Measurements from ENCODE around the gene PRM1. TPM values are rescaled to one million over a fixed set of nuclear protein-coding genes. Genes with fewer than 3 reads are reported as not detected.

The PRM1 gene
- total RNA-seq, 1 experiment from 2014 or later: not detected

DNA sequence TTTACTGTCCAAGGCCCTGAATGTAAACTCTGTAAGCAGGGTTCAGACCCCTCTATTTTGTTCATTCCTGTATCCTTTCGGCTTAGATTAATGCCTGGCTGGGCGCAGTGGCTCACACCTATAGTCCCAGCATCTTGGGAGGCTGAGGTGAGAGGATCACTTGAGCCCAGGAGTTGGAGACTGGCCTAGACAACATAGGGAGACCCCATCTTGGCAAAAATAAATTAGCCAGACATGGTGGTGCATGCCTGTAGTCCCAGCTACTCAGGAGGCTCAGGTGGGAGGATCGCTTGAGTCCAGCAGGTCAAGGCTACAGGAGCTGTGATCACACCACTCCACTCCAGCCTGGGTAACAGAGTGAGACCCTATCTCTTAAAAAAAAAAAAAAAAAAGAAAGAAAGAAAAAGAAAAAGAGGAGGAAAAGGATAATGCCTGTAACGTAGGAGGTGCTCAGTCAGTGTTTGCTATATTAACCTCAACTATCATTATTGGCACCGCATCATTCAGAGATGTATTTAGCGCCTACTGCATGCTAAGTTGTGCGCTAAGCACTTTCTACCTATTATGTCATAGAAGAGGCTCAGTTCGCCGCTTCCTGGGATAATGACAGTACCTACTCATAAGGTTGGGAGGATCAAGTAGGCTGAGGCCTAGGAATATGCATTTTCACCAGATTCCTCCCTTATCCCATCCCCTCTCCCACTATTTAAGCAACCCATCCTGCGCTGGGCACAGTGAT lies 30.2 kb downstream of the PRM1 start:
- DNase-seq (ENCODE audit: low read depth, low spot score): no peak
- in situ Hi-C loops (cut with HindIII; ENCODE audit: low pct_unique_long_range_greater_than_20kb, low sequenced_read_pairs): no loop called here

DNA sequence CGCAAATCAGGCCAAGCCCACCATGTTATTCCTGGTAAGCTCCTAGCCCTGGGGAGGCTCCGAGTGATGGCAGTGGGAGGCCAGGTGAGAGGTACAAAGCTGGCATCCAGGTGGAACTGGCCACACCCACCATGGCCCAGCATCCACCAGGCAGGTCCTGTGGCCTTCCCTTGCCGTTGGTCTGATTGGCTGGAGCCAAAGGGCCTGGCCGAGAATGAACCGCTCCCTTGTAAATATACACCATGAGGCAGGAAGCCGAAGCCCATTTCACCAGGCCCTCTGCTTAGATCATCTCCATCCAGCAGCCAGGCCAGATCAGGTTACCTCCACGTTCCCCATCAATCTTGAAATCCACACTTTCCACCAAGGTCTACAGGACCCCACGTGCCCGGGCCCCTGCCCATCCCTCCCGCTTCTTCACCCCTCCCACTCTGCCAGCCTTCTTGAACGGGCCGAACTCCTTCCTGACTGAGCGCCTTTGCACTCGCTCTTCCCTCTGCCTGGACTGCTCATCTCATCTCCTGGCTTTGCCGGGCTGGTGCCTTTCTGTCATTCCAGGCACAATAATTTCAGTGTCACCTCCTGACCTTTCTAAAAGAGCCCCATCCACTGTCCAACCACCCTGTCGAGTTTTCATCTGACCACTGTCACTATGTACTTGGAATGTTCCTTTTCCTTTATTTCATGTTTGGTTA lies 30.9 kb downstream of the PRM1 start:
- in situ Hi-C loops (cut with HindIII; ENCODE audit: low pct_unique_long_range_greater_than_20kb, low sequenced_read_pairs): no loop called here
- DNase-seq (ENCODE audit: low read depth, low spot score): no peak

DNA sequence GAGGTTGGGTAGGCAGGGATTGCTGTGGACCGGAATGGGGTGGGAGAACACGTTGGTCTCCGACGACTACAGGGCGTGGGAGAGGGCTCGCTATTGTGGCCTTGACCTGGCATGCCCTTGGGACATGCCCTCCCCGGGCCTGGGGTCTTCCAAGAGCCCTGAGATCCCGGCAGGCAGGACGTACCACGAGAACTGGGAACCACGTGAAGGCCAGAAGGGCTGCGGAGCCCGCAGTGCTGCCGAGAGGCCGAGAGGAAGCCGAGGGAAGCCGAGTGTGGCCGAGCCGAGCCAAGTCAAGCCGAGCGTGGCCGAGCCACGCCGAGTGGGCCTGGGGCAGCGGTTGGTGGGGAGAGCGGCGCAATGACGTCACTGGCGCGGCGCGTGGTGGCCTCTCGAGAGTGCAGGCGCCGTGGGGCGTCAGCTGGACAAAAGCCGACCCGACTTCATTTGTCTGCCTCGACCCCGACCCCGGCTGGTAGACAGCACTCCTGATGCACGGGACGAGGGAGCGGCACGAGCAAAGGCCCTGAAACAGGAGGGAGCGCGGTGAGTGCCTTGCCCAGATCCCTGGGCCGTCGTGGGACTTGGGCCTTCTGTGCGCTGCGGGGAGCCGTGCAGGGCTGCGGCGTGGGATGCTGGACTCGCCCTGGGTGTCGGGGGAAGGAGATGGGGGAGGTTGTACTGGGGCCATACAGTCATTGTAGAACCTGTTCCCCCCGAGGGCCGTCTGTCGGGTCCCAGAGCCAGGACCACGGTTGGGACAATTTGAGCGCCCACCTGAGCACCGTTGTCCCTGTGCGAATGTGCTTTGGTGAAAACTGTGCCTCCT lies 31.7 kb downstream of the PRM1 start:
- in situ Hi-C loops (cut with HindIII; ENCODE audit: low pct_unique_long_range_greater_than_20kb, low sequenced_read_pairs): no loop called here
- no peak for DNase-seq (ENCODE audit: low read depth, low spot score)

DNA sequence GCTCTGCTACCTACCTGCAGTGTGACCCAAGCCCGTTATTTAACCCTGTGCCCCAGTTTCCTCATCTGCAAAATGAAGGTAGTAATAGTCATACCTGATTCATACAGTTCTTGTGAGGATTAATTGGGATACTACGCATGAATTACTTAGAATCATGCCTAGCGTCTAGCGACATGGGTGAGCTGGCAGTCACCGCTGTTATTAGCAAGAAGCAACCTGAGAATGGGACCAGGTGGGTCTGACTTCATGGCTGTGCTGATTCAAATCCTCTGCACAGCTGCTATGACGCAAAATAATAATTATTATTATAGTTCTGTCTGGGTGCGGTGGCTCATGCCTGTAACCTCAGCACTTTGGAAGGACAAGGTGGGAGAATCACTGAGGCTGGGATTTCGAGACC lies 33.0 kb downstream of the PRM1 start:
- no peak for DNase-seq (ENCODE audit: low read depth, low spot score)
- in situ Hi-C loops (cut with HindIII; ENCODE audit: low pct_unique_long_range_greater_than_20kb, low sequenced_read_pairs): no loop called here

DNA sequence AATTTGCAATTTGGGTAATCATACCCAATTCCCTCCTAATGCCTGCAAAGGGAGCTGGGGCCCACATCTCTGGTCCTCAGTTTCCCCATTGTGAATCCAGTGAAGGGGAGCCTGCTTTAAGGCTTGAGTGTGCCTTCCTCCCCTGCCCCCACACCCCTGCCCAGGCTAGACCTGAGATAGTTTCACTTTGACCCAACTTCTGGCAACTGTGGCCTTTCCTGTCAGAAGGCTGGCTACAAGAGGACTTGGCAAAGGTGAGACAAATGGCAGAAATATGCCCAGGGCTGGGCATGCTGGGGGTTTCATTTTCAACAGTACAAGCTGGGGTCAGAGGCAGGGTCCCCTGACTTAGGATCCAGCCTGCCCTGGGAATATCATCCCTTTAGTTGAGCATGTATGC lies 35.1 kb downstream of the PRM1 start:
- in situ Hi-C loops (cut with HindIII; ENCODE audit: low pct_unique_long_range_greater_than_20kb, low sequenced_read_pairs): no loop called here
- DNase-seq (ENCODE audit: low read depth, low spot score): no peak

DNA sequence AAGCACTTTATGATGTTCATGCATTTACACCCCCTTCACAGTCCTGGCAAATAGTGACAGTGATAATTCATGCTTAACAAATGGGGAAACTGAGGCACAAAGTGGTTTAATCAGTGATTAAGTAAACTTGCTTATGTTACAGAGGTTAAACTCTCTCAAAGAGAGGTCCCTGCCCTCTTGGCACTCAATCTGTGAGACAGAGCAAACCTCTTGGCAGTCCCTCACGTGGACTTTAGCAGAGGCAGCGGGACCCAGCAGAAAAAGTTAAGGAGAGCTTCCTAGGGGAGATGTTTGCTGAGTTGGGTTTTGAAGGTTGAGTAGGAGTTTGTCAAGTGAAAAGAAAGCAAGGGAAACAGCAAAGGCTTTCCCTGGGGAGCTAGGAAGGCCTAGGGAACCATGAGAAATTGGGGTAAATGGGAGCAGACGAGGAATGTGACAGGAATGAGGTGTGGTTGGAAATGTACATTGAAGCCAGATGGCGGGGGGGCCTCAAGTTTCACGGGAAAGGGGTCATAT lies 35.9 kb downstream of the PRM1 start:
- DNase-seq (ENCODE audit: low read depth, low spot score): no peak
- in situ Hi-C loops (cut with HindIII; ENCODE audit: low pct_unique_long_range_greater_than_20kb, low sequenced_read_pairs): no loop called here

DNA sequence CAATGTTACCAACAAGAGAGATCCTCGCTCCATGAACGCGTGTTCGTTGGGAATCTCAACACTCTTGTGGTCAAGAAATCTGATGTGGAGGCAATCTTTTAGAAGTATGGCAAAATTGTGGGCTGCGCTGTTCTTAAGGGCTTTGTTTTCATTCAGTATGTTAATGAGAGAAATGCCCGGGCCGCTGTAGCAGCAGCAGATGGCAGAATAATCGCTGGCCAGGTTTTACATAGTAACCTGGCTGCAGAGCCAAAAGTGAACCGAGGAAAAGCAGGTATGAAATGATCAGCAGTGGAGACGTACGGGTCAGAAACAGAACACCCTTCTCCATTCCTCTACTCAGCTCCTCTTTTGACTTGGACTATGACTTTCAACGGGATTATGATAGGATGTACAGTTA lies 38.5 kb downstream of the PRM1 start:
- no peak for DNase-seq (ENCODE audit: low read depth, low spot score)
- in situ Hi-C loops (cut with HindIII; ENCODE audit: low pct_unique_long_range_greater_than_20kb, low sequenced_read_pairs): no loop called here

DNA sequence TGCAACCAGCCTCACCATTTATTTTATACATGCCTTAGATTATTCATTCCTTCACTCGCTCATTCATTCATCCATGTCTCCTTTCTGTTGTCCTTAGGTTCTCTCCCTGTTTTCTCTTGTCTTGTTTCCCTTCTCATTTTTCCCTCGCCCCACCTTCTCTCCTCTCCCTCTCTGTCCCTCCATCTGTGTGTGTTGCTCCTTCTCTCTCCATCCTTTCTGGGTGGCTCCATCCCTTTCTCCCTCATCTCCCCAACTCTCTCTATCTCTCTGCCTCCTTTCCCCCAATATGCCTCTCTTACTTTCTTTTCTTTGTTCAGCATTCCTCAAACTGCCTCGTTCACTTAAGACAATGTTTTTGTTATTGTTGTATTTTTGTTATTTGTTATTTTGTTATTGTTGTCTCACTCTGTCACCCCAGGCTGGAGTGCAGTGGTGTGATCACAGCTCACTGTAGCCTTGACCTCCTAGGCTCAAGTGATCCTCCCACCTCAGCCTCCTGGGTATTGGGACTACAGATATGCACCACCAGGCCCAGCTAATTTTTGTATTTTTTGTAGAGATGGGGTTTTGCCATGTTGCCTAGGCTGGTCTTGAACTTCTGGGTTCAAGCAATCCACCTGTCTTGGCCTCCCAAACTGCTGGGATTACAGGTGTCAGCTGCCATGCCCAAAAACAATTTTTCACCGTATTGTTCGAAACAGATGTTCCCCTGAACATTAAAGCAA lies 39.5 kb downstream of the PRM1 start:
- no peak for DNase-seq (ENCODE audit: low read depth, low spot score)
- in situ Hi-C loops (cut with HindIII; ENCODE audit: low pct_unique_long_range_greater_than_20kb, low sequenced_read_pairs): no loop called here

DNA sequence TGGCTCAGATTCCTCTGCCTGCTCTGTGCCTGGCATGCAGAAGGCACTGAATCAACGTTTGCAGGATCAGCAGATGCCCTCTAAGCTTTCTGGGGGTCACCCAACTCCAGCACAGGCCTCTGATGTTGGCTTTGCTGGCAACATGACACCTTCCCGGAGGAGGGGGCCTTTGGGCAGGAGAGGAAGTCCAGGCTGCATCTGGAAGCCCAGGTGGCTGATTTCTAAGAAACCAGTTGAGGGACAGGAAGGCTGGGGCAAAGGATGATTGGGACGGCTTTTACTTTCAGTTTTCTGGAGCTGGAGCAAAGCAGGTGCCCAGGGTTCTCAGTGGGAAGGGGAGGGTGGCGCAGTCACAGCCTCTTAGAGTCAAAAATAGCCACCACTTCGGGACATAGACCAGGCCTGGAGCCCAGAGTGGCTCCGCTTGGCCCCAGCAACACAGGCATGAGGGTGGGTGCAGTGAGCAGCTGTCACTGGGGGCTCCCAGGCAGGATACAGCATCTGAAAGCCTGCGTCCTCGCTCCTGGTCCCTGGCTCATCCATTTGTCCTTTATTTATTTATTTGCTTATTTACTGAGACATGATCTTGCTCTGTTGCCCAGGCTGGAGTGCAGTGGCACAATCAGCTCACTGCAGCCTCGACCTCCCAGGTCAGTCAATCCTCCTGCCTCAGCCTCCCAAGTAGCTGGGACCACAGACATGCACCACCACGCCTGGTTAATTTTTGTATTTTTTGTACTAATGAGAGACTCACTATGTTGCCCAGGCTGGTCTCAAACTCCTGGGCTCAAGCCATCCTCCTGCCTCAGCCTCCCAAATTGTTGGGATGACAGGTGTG lies 40.3 kb downstream of the PRM1 start:
- in situ Hi-C loops (cut with HindIII; ENCODE audit: low pct_unique_long_range_greater_than_20kb, low sequenced_read_pairs): no loop called here
- DNase-seq (ENCODE audit: low read depth, low spot score): no peak

DNA sequence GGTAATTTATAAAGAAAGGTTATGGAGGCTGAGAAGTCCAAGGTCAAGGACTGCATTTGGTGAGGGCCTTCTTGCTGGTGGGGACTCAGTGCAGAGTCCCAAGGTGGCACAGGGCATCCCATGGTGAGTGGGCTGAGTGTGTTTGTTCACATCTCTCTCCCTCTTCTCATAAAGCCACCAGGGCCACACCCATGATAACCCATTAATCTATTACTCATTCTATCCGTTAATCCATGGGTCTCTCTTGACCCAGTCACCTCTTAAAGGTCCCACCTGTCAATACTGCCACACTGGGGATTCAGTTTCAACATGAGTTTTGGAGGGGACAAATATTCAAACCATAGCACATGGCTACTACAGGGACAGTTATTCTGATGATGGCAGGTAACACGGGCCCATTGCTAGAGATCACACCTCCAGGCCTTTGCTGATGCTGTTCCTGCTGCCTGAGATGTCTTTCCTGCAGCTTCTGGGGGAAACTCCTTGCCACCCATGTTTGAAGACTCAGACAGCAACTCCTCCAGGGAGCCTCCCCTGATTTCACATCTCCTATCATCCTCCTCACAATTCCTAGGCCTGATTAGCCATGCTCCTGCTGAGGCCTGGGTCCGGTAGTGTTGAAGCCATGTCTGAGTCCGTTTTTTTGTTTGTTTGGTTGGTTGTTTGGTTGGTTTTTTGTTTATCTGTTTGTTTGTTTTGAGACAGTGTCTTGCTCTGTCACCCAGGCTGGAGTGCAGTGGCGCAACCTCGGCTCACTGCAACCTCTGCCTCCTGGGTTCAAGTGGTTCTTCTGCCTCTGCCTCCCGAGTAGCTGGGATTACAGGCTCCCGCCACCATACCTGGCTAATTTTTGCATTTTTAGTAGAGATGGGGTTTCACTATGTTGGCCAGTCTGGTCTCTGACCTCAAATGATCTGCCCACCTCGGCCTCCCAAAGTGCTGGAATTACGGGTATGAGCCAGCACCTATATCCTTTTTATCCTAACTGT lies 41.2 kb downstream of the PRM1 start:
- DNase-seq (ENCODE audit: low read depth, low spot score): no peak
- in situ Hi-C loops (cut with HindIII; ENCODE audit: low pct_unique_long_range_greater_than_20kb, low sequenced_read_pairs): no loop called here

DNA sequence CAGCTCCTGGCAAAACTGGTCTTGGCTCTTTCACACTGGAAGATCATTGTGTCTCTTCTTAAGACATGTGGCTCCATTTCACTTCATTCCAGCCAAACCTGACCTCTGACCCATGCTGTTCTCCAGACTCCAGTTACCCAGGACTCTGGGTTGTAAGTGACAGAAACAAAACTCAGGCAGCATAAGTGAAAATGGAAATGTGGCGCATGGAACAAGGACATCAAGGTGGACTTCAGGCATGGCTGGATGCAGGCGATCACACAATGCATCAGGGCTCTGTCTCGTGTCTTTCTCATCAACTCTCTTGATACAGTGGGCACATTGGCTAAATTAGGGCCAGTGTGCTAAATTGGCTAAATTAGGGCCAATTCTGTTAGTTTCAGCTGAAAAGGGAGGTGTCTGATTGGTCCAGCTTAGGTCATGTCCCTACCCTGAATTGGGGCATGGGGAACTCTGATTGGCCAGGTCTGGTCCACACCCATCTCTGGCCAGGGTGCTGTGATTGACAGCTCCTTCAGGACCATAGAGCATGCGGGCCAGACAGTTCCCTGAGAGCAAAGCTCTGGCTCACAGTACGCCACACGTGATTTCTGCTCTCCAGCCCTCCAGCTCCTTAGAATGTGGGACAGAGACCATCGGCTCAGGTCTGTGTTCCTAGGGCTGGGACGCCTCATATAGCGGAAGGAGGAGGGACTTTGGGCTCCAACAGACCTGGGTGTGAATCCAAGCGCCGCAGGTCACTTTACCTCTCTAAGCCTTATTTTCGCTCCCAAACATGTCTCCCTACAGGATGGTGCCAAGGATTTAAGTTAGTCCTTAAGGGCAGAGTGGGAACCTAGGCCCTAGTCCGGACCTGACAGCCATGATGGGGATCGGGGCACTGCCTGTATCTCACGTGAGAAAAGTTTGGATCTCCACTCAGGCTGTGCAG lies 42.6 kb downstream of the PRM1 start:
- DNase-seq (ENCODE audit: low read depth, low spot score): peak; percentile 10
- in situ Hi-C loops (cut with HindIII; ENCODE audit: low pct_unique_long_range_greater_than_20kb, low sequenced_read_pairs): no loop called here

DNA sequence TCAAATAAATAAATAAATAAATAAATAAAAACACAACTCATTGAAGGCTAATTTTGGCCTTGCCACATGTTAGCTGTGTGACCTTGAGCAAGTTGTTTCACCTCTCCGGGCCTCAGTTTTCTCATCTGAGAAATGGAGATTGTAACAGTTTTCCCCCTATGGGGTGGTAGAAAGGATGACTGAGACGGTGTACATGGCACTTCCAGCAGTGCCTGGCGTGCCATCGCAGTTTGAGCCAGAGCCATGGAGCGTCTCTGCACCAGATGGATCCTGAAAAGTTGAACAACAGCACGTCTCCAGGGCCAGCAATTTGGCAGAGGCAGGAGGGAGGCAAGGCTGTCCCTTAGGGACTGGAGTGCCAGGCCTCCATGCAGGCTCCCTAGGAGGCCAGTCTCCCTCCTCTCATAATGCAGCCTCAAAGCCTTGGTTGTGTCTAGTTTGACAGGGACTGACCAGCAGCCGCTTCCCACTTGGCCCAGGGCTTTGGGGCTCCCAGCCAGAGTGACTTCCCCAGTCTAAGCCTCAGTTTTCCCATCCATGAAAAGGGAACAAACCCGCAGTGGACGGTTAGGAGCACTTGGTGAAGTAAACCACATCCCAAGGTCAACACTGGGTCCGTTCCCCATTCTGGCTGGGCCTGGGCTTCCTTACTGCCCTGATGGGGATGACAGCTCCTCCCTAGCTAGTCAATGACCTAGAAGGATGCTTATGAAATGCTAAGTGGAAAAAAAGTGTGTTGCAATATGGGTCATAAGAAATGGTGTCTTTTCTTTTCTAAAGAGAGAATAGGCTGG lies 44.5 kb downstream of the PRM1 start:
- no peak for DNase-seq (ENCODE audit: low read depth, low spot score)
- in situ Hi-C loops (cut with HindIII; ENCODE audit: low pct_unique_long_range_greater_than_20kb, low sequenced_read_pairs): no loop called here

DNA sequence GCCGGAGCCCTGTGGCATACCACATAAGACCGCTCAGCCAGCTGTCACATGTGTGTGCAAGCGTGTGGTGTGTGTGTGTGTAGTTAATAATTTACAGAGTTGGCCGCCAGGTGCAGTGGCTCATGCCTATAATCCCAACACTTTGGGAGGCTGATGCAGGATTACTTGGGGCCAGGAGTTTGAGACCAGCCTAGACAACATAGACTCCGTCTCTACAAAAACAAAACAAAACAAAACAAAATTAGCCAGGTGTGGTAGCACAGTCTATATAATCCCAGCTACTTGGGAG lies 45.5 kb downstream of the PRM1 start:
- in situ Hi-C loops (cut with HindIII; ENCODE audit: low pct_unique_long_range_greater_than_20kb, low sequenced_read_pairs): no loop called here
- no peak for DNase-seq (ENCODE audit: low read depth, low spot score)

DNA sequence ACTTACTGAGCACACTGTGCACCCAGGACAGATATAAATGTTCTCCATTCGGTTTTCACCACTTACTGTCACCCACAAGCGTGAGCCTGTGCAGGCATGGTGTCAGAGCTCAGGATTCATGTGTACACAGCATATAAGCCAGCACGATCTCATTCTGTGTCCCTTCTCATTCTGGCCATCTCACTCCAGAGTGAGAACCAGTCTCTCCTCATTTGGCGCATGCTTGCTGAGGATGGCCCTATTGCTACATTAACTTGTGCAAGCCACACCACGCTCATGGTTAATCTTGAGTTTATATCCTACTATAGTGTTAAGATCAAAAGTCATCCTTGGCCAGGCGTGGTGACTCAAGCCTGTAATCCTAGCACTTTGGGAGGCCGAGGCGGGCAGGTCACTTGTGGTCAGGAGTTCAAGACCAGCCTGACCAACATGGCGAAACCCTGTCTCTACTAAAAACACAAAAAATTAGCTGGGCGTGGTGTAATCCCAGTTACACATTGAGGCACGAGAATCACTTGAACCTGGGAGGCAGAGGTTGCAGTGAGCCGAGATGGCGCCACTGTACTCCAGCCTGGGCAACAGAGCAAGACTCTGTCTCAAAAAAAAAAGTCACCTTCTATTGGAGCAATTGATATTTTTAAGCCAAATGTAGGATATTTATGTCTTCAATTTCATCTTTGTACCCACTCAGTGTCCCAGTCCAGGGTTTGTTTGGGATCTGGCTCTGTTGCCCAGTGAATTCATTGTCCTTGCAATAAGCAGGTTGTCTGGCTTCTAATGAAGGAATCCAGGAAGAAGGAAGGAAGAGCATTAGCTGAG lies 46.0 kb downstream of the PRM1 start:
- DNase-seq (ENCODE audit: low read depth, low spot score): no peak
- in situ Hi-C loops (cut with HindIII; ENCODE audit: low pct_unique_long_range_greater_than_20kb, low sequenced_read_pairs): no loop called here
